Glomerular visceral epithelial cell (primary cell): ENCODE data around the gene INPP5D.
"Not testable (repeated sequence)": the region's sequence is repeated elsewhere in the genome, so short reads cannot be mapped to it uniquely, and the experiment has no call there.

Experiments used
- DNase-seq: peaks from one replicate; pipeline ENCODE4 v3.0.0-alpha.2; 2016; ENCODE audit errors: extremely low spot score

INPP5D gene

DNA sequence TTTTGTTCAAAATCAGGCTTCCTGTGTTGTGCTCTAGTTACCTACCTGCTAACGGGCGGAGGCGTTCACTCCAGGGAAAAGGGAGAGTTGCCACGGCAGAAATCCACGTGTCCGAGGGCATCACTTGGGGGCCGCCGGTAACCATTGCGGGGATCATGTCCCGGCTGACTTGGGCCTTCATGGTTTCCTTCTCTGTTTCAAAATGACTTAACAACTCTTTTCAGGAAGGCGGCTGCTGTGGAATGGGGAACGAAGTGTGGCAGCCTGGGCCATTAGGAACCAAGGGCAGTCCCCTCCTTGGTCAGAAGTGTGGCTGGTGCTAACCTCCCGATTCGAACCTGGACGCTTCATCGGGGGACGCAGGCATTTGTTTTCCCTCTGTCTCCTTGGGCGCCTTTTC, 56.8 kb downstream of the INPP5D start:
- no peak for DNase-seq

DNA sequence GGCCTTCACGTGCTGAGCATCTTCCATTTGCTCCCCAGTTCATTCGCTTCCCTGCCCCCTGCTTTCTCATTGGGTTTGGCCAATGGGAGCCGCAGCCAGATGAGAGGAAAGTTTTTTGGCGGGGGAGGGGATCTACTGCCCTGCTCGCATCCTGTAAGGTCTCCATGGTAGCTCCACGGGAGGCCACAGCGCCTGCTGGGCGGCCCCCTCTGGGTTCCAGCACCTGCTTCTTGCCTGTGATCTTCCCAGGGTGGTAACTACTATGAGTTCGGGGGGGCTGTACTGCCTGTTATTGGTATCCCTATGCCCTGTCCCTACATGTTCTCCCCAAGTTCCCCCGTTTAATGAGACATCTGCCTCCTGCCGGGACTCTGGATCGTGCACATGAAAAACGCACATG, 57.2 kb downstream of the INPP5D start:
- no peak for DNase-seq

DNA sequence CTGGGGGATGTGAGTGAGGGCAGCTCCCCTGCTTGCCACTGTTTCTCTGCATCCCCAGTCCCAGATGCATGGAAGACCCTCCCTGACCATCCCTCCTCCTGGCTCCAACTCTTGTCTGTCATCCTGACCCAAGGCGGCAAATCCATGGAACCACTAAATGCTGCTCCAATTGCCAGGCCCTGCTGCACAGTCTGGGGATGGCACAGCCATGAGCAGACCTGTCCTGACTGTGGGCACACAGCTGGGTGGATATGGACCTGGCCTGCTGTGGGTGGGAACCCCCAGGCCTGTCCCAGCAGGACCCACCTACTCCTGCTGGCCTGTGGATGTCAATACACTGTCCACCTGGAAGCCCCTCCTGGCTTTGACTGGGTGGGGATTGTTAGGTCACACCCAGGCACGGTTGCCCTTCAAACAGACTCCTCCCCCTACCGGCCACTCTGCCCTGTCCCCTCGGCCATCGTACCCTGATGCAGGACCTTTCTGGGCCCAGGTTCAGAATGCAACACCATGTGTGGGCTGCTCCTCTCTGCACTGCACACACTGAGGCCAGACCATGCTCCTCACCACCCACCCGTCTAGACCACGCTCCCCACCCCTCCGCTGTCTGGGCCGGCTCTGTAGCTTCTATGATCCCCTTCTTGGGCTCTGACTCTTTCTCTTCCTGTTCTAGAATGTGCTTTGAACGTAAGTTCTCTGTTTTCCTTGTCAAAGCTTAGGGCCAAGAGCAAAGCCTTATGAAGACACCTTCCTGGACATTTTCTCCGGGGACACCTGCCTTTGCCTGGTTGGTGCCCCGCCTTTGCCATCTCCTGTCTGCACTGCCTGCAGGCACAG, 57.9 kb downstream of the INPP5D start:
- DNase-seq, result no peak

DNA sequence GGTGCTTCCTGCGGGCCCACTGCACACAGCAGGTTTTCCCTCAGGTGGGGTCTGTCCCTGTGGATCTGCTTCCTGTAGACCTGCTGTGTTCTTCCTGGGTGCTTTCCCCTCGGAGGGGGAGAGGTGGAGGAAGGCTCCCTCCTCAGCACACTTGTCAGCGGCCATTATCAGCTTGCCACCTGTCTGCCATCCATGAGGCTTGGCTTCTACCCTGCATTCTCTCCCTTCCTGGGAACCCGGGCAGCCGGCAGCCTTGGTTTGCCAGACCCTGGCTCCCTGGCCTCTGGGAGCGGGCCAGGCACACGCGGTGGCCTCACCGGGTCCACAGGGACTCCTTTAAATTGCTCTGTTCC, 58.5 kb downstream of the INPP5D start:
- no peak for DNase-seq

DNA sequence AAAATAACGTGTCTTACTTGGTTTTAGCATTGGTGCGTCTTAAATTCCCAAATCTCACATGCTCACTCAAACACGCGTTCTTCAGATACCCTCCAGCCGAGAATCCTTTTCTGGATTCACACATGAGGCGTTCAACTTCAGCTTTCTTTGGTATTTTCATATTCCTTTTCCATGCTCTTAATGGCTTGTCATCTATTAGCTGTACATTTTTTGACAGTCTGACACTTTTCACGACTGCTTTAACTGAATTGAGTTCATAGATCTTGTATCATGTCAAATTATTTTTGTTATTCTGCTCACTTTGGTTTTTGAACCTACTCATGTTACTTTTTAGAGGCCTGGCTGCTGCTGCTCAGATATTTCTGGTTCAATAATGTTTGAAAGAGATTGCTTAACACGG, 59.0 kb downstream of the INPP5D start:
- DNase-seq, result no peak

DNA sequence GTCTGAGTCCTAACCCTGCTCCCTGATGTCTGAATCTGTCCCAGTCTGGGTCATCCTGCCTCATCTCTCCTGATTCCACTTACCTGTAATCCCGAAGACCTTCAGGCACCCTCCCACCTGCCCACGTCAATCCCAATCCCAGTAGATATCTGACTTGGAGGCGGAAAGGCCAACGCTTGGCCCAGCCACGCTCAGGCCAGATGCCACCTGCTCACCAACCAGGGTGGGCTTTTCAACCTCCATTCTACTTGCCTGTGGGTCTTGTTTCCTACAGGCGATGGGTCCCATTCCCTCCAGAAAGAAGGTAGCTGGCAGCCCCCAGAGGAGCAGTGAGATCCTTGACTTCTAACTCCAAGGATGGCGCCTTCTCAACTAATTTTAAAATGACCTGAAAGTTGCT, 59.7 kb downstream of the INPP5D start:
- no peak for DNase-seq

DNA sequence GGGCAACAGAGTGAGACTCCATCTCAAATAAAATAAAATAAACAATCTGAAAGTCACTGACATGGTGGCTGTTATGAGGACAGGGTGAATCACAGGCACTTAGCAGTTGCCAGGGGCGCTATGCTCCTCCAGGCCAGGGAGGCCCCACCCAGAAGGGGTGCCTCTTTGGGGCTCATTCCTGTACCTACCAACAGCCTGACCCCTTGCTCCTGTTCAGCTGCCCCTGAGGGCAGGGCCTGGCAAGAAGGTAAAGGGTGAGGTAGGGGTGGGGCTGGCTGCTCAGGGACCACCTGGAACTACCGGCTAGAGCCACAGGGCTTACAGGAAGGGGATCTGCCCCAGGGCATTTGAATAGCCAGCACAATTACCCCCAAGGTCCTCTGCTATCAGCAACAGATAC, 60.3 kb downstream of the INPP5D start:
- DNase-seq, result no peak

DNA sequence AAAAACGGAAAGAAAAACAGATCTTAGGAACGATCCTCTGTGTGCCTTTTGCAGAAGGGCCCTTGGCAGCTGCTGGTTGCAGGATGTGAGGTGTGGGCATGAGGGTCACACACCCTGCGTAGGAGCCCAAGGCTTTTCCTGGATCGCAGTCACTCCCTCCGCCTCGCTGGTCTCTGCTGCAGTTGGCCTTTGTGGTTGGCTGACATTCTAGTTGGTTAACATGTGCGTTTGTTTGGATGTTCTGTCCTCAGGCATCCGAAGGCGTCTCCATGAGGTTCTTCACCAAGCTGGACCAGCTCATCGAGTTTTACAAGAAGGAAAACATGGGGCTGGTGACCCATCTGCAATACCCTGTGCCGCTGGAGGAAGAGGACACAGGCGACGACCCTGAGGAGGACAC, 61.7 kb downstream of the INPP5D start:
- no peak for DNase-seq

DNA sequence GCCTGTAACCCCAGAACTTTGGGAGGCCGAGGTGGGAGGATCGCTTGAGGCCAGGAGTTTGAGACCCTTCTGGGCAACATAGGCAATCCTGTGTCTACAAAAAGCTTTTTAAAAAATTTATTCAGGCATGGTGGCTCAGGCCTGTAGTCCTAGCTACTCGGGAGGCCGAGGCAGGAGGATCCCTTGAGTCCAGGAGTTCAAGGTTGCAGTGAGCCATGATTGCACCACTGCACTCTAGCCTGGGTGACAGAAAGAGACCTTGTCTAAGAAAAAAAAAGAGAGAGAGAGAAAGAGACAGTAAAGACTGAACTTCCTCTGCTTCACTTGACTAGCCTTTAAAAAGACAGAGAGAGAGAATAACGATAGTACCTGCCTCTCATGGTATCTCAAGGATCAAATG, 62.4 kb downstream of the INPP5D start:
- DNase-seq, result no peak

DNA sequence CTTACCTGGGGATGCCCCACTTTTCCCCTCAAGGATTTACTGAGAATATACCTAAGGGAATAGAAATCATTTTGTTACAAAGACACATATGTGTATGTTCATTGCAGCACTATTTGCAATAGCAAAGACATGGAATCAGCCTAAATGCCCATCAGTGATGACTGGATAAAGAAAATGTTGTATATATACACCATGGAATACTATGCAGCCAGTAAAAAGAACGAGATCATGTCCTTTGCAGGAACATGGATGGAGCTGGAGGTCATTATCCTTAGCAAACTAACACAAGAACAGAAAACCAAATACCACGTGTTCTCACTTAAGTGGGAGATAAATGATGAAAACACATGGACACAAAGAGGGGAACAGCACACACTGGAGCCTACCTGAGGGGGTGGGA, 63.4 kb downstream of the INPP5D start:
- not testable (repeated sequence) for DNase-seq

DNA sequence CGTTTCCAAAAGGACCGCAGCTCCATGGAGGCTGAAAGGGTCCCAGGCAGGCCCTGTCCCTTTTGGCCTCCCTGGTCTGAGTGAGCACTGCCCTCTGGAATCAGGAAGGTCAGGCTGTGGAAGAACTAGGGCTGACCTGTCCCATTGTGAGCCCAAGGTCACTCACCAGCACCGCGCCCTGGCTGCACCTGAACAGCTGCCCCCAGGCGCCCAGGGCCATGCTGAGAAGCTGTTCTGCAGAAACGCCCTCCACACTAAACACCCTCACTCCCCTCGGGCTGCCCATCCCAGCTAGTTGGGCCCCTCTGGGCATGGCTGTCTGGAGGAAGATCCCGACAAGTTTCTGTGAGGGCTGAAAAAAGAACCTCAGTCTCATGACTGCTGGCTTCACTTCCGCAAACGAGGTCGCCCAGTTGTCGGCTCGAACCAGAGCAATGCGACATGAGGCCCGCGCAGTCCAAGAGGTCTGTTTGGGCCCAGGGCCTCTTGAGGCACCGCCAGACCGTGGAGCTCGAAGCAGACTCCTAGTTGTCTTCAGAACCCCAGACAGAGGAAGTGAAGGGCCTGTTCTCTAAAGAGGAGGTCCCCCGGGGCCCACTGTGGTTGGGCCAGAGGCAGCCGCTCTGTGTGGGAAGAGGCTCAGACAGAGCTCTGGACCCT, 64.4 kb downstream of the INPP5D start:
- DNase-seq, result no peak

DNA sequence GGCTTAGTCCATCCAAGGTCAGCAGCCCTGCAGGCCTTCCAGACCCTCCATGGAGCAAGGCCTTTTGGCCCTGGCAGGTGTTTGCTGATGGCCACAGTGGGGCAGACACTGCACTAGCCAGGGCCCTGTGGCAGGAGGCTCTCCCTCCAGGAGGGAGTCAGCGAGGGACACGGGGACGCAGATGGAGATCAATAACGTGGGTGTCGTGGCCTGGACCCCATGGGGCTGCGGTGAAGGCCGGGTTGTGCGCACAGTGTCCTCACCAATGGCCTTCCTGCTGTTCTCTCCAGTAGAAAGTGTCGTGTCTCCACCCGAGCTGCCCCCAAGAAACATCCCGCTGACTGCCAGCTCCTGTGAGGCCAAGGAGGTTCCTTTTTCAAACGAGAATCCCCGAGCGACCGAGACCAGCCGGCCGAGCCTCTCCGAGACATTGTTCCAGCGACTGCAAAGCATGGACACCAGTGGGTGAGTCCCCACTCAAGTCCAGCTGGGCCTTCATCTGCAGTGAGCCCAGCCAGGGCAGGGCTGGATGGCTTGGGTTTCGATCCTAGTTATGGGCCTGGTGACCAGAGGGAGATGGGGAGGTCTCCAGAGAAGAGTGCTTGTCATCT, 65.4 kb downstream of the INPP5D start:
- no peak for DNase-seq

DNA sequence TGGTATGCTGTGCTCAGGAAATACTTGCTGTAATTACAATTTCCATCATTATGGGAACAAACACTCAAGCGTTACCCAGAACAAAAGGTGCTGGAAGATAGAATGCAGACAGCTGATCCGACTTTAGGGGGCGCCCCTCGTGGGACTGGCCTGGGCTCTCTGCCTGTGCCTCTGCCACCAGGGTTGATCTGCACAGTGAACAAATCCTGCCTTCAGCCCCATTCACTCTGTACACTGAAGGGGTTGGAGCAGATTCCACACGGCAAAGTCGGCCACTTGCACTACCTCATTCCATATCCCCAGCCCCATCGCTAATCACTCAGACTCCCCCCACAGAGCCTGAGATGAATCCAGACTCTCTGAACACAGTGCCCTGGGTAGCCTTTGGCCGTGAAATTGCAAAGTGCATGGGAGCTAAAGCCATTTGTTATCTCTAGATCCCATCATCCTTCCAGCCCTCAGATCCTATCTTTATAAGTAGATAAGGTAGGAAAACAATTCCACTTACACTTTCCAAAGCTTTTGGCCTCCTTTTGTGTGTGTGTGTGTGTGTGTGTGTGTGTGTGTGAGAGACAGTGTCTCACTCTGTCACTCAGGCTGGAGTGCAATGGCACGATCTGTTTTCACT, 69.3 kb downstream of the INPP5D start:
- DNase-seq, result no peak

DNA sequence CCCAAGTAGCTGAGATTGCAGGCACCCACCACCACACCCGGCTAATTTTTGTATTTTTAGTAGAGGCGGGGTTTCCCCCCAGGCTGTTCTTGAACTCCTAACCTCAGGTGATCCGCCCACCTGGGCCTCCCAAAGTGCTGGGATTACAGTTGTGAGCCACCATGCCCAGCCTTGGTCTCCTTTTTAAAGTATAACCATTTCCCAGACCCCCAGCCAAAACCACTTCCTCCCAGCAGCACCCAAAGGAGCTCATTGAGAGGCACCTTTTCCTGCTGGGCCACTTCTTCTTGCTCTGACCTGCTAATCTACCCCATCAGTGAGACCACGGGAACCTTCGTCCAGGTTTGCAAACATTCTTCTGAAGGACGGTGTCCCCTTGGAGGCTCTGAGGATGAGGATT, 69.9 kb downstream of the INPP5D start:
- no peak for DNase-seq

DNA sequence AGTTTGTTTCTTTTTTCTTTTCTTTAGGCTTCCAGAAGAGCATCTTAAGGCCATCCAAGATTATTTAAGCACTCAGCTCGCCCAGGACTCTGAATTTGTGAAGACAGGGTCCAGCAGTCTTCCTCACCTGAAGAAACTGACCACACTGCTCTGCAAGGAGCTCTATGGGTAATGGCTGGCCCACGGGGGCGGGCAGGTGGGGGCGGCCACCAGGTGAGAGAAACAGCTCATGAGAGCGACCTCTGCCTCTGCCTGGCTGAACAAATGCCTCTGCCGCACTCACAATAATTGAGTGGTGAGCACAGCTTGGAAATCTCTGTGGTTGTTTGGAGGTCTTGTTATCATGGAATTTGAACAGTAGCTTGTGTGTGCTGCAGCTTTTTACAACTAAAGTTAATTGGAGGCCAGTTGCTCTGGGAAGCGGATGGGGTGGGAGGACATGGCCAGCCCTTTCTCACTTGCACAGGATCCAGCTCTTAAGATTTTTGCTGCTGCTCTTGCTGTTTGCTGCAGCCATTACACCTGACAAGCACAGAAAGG, 70.4 kb downstream of the INPP5D start:
- DNase-seq, result no peak

DNA sequence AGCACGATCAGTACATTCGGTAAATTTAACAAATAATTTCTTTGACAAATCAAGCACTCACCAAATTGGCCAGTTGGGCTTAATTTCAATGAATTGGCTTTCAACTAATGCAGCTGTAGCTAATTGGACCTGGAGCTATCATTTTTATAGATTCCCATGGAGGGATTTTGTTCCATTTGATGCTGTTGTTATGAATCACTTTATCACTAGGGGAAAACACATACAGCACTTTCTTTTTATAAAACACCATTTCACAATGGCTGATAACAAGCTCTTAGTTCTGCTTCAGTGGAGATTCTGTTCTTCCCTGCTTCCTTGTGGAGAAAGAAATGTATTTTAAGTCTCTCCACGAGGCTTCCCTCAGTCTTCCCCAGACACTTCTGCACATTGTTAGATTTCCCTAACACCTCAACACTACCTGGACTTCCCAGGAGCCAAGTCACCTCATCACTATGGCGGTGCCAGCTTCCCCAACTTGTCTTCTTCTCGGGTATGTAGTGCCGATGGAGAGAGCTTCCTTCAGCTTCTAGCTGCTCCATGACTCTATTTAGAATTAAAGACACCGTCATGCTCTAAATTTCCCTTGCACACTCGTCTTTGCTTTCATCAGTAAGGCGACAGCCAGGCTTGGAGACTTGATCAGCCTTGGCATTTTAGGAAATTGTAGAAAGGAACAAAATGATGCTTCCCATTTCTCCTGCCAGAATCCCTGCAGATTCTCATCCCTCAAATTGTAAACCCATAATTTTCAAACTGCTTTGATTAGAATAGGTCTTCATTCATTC, 72.0 kb downstream of the INPP5D start:
- no peak for DNase-seq

DNA sequence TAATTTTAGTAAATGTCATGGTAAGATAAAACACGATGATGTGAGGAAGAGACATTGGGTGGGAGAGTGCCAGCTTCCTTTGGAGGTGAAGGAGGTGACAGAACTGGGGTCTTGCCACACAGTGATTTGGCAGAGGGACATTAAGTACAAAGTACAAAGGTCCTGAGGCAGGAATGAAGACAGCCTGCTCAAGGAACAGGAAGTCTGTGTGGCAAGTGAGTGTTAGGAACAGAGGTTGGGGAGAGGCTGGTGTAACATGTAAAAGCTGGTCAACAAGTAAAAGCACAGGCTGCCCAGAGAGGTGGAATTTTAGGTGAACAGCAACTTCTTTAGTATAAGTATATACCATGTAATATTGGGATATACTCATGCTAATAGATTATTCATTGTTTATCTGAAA, 73.1 kb downstream of the INPP5D start:
- no peak for DNase-seq

DNA sequence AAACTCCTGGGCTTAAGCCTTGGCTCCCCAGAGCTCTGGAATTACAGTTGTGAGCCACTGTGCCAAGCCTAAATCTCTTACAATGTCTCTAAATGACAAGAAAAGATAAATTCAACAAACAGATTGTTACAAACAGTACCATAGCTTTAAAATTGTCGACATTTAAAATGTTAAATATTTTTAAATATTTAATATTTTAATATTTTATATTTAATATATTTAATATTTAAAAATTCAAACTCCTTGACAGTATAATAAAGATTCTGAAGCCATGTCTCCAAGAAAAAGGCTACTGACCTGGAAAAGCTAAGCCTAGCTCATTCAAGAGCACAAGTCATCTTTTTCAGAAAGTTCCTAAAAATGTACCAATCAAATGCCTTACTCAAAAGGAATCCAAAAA, 75.3 kb downstream of the INPP5D start:
- DNase-seq, result no peak

DNA sequence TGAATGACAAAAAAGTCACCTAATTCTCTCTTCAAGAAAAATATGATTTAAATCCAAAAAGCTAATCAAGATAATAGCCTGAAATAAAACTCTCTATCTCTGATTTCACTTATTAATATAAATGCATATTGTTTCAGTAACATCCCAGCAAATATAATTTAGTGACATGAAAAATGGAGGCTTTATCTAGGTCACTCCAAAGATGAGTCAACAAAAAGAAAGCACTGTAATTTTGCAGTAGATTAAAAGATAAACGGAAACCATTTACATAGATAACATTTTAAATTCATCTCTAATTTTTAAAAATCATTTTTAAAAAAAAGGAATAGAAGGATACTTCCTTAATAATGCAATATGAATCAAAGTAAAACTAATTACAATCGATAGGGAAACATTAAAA, 76.9 kb downstream of the INPP5D start:
- DNase-seq, result no peak

DNA sequence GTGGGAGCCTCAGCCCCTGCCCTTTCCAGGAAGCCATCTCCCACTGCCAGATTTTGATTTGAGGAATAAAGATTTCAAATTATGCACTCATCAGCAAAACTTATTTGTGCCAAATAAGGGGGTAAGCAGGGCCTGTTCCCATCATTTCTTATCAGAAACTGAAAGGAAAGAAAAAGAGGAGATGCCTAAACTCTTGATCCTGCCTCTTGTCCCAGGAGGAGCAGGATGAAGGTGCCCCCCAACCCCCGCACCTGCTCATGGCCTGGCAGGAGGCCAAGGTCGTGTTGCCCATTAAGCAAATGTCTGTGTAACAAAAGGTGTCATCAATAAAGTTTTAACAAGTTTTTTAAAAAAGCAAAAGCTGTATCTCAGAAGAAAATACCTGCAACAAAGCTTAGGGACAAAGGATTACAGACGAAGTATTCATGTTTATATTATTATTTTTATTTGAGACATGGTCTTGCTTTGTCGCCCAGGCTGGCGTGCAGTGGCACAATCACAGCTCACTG, 80.0 kb downstream of the INPP5D start:
- no peak for DNase-seq

DNA sequence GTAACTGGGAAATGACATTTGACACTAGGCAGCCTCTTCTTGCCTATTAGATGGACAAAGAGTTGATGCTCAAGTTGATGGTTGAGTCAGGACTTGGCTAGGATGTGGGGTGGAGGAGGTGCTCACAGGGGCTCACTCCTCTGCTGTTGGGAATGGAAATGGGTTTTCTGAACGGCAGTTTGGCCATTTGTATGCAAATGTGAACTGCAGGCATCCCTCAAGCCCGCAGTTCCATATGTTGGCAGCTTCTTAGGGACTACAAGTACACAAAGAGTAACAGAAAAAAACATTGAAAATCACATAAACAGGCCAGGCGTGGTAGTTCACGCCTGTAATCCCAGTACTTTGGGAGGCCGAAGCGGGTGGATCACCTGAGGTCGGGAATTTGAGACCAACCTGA, 80.8 kb downstream of the INPP5D start:
- DNase-seq, result no peak

DNA sequence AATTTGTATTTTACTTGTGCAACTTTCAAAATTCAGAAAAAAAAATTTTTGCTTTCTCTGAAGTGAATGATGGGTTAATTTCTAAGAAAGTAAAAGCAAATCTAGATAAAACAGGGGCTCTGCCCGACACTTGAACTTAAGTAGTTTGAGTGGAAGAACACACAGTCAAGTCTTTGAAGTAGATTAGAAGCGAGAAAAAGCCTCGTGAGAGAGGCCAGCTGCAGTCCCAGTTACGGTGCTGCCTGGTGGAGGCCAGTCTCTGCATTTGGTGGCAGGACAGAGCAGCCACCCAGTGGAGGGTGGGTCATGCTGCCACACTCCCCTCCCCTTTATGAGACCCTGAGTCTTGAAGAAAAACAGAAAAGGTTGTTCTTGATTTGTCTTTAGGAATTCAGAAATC, 81.8 kb downstream of the INPP5D start:
- no peak for DNase-seq
